DMS153 treated with DMSO at 0.1 percent for 48 hours (cell line): Measurements from ENCODE around the gene PEX14.

Experiments
- DNase-seq: peaks from one replicate; lab custom pipeline; 2025; ENCODE audit not compliant: unreplicated experiment; lab: John Stamatoyannopoulos, UW

The PEX14 gene

DNA sequence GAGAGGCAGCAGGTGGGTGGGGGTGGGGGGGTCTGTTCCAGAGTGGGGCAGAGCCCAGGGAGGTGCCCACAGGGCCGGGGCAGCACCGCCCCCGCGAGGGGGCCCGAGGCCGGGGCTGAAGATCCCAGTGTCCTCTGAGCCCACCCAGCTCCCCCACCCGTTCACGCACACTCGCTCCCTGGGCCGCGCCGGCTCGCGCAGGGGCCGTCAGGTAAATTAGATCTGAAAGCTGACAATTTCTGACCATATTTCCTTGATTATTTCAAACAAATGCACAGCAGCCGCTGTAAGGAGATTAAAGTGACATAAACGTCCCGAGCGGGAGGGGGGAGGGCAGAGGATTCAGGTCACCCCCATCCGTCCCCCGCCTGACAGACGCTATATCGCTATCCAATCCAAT is 203.7 kb downstream of the PEX14 start:
- DNase-seq: no peak

DNA sequence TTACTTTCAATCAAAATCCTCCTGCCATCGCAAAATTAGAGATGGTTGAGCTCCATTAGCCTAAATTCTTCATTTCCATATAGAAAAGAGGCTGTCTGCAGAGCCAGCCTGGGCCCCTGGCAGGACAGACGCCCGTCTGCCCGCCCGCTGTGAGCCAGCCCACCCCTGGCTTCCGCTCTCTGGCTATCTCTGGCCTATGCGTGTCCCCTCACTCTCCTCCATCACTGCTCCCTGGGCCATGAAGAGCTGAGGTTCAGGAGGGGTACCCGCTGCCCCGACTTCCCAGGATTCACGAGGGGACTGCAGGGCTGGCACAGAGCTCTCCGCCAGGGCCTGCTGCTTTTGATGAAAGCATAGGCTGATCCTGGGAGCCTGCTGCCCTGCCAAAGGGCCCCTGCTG is 204.1 kb downstream of the PEX14 start:
- no peak for DNase-seq

DNA sequence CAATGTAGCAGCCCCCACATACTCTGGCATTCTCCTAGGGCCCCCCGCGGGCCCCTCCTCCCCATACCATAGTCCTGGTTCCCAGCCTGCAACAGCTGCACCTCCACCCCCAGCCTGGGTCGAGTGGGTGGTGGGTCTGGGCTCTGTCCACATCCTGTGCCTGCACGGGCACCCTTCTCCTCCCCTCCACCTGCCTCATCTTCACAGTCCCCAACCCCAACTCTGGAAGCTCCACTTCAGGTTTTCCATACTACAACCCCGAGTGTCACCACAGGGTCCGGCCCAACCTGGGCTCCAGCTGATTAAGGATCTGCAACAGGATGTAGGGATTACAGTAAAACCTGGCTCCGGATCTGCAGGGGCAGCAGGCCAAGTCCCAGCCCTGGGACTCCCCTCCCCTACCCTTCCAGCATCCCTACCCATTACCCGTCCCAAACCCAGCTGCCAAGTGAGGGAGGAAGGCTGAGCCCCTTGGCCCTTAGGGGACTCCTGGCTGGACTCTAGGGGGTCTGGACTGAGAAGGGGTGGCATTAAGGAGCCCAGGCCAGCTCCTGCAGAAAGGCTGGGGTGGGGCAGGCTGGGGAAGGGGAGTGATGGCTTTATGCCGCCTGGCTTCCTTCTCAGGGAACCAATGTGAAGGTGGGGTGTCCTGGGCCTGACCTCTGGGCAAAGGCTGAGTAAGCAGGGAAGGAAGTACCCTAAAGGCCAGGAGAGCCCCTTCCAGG is 204.9 kb downstream of the PEX14 start:
- peak; percentile 50 for DNase-seq
